OCI-LY1 (cell line): ENCODE measurements around the gene CDC14B.

Experiments
- H2AFZ ChIP-seq: fragments of 200-600 bp; sonication (generic), shearing (Covaris generic); 2 replicates; pipeline ENCODE4 v1.6.0; 2014; ENCODE audit warnings: antibody characterized with exemption, mild to moderate bottlenecking, low read length
- H3F3A ChIP-seq: fragments of 200-600 bp; sonication (generic), shearing (Covaris generic); 2 replicates; pipeline ENCODE4 v1.6.0; 2014; ENCODE audit warnings: mild to moderate bottlenecking, antibody characterized with exemption, low read length, moderate library complexity; ENCODE audit not compliant: insufficient read depth
- H3K27ac ChIP-seq: fragments of 200-600 bp; sonication (generic); 2 replicates; pipeline ENCODE4 v1.5.1; 2014; ENCODE audit warnings: low read length, mixed run types, mild to moderate bottlenecking, low read depth; ENCODE audit not compliant: poor library complexity, severe bottlenecking
- H3K27me3 ChIP-seq: fragments of 200-600 bp; sonication (generic); 2 replicates; pipeline ENCODE4 v1.6.0; 2014; ENCODE audit warnings: antibody characterized with exemption, mild to moderate bottlenecking, low read length, moderate library complexity; ENCODE audit not compliant: insufficient read depth
- H3K36me3 ChIP-seq: fragments of 200-600 bp; sonication (generic); 2 replicates; pipeline ENCODE4 v1.6.1; 2014; ENCODE audit warnings: mild to moderate bottlenecking, antibody characterized with exemption, low read length, moderate library complexity, mixed read lengths; ENCODE audit not compliant: insufficient read depth
- H3K4me1 ChIP-seq: fragments of 200-600 bp; sonication (generic); 2 replicates; pipeline ENCODE4 v1.5.1; 2014; ENCODE audit warnings: mild to moderate bottlenecking, low read length, moderate library complexity; ENCODE audit not compliant: insufficient read depth, severe bottlenecking
- H3K4me2 ChIP-seq: fragments of 200-600 bp; sonication (generic), shearing (Covaris generic); 2 replicates; pipeline ENCODE4 v1.6.1; 2014; ENCODE audit warnings: low read length
- H3K4me3 ChIP-seq: fragments of 200-600 bp; sonication (generic); 2 replicates; pipeline ENCODE4 v1.5.1; 2014; ENCODE audit warnings: low read length, low read depth, mild to moderate bottlenecking, mixed read lengths; ENCODE audit not compliant: poor library complexity, severe bottlenecking
- H3K79me2 ChIP-seq: fragments of 200-600 bp; shearing (Covaris generic); 2 replicates; pipeline ENCODE4 v1.6.1; 2016; ENCODE audit warnings: mixed run types, low read length, mixed read lengths; ENCODE audit not compliant: insufficient read depth
- H3K9ac ChIP-seq: fragments of 200-600 bp; sonication (generic), shearing (Covaris generic); 2 replicates; pipeline ENCODE4 v1.6.1; 2014; ENCODE audit warnings: mild to moderate bottlenecking, low read length, mixed read lengths
- H3K9me2 ChIP-seq: fragments of 200-600 bp; sonication (generic), shearing (Covaris generic); 2 replicates; pipeline ENCODE4 v1.6.1; 2014; ENCODE audit warnings: low read depth, mild to moderate bottlenecking, low read length, mixed read lengths
- H3K9me3 ChIP-seq: fragments of 200-600 bp; shearing (Covaris generic); 2 replicates; pipeline ENCODE4 v1.6.1; 2014; ENCODE audit warnings: low read length, mixed read lengths
- H4K20me1 ChIP-seq: fragments of 200-600 bp; sonication (generic), shearing (Covaris generic); 2 replicates; pipeline ENCODE4 v1.6.0; 2016; ENCODE audit warnings: mild to moderate bottlenecking, low read length; ENCODE audit not compliant: insufficient read depth
- CTCF ChIP-seq: fragments of 200-600 bp; sonication (generic), shearing (Covaris generic); IDR thresholded peaks from 2 replicates; pipeline ENCODE4 v1.5.1; 2017; ENCODE audit warnings: mild to moderate bottlenecking, antibody characterized with exemption, low read length, moderate library complexity, mixed read lengths
- EZH2 ChIP-seq: fragments of 200-600 bp; sonication (generic), shearing (Covaris generic); IDR thresholded peaks from 2 replicates; pipeline ENCODE4 v1.8.0; 2017; ENCODE audit warnings: borderline replicate concordance, mixed run types, mild to moderate bottlenecking, antibody characterized with exemption, low read length, moderate library complexity, mixed read lengths

The CDC14B gene

GRCh38 chr9:96502539-96503373 is 116.9 kb downstream of the CDC14B start:
- H3K4me2 ChIP-seq, result no peak overlapping the region
- no peaks in the 10 kb centered on the region for H3K9me3 ChIP-seq
- no peak overlapping the region for H2AFZ ChIP-seq
- H3K36me3 ChIP-seq, result no peaks in the 10 kb centered on the region
- H3K9ac ChIP-seq, result no peak overlapping the region
- TF ChIP-seq EZH2, result no peak
- TF ChIP-seq CTCF, result no peak
- no peaks in the 10 kb centered on the region for H4K20me1 ChIP-seq
- H3F3A ChIP-seq, result no peaks in the 10 kb centered on the region
- H3K79me2 ChIP-seq, result no peaks in the 10 kb centered on the region
- 0 out of 2 replicates have a peak, but pooled peaks cover 5% of the 10 kb centered on the region for H3K27me3 ChIP-seq
- H3K4me1 ChIP-seq, result no peaks in the 10 kb centered on the region
- no peak overlapping the region for H3K4me3 ChIP-seq
- no peak overlapping the region for H3K27ac ChIP-seq
- no peaks in the 10 kb centered on the region for H3K9me2 ChIP-seq

- Histone ChIP-seq H3K79me2 (no peaks in the 10 kb centered on the region), H3K9me2 (no peaks in the 10 kb centered on the region), H3K27me3 (0 out of 2 replicates have a peak, but pooled peaks cover 5% of the 10 kb centered on the region), H3K27ac (no peak overlapping the region), H3F3A (no peaks in the 10 kb centered on the region), H2AFZ (no peak overlapping the region), H3K9ac (no peak overlapping the region), H4K20me1 (no peaks in the 10 kb centered on the region), H3K4me3 (no peak overlapping the region), H3K9me3 (no peaks in the 10 kb centered on the region), H3K4me2 (no peak overlapping the region), H3K4me1 (no peaks in the 10 kb centered on the region), H3K36me3 (no peaks in the 10 kb centered on the region)
- TF ChIP-seq EZH2, result no peak
- TF ChIP-seq CTCF, result no peak
Observed at GRCh38 chr9:96501633-96502538, 117.8 kb downstream of the CDC14B start.

GRCh38 chr9:96500696-96501632 is 118.7 kb downstream of the CDC14B start:
- H2AFZ ChIP-seq, result no peak overlapping the region

More at GRCh38 chr9:96500696-96501632, 118.7 kb downstream of the CDC14B start:
- no peaks in the 10 kb centered on the region for H3K79me2 ChIP-seq
- 0 out of 2 replicates have a peak, but pooled peaks cover 3% of the 10 kb centered on the region for H3K27me3 ChIP-seq
- H4K20me1 ChIP-seq, result no peaks in the 10 kb centered on the region
- H3K9ac ChIP-seq, result no peak overlapping the region
- TF ChIP-seq EZH2 (no peak), CTCF (no peak)
- H3K9me2 ChIP-seq, result no peaks in the 10 kb centered on the region
- no peak overlapping the region for H3K4me3 ChIP-seq
- no peak overlapping the region for H3K4me2 ChIP-seq
- no peaks in the 10 kb centered on the region for H3F3A ChIP-seq
- H3K36me3 ChIP-seq, result no peaks in the 10 kb centered on the region
- no peaks in the 10 kb centered on the region for H3K4me1 ChIP-seq
- H3K9me3 ChIP-seq, result no peaks in the 10 kb centered on the region
- no peak overlapping the region for H3K27ac ChIP-seq
